Ovary (tissue), 9 donors: ENCODE data around the gene PAIP1. TPM values are rescaled to one million over a fixed set of nuclear protein-coding genes. Genes with fewer than 3 reads are reported as not detected.
"Not testable (repeated sequence)": the region's sequence is repeated elsewhere in the genome, so short reads cannot be mapped to it uniquely, and the experiment has no call there.

Experiments used
- DNase-seq, 5 donors: peaks; one replicate each; pipeline ENCODE4 v3.0.0-alpha.2; 2019 to 2020
- H3K27ac ChIP-seq, 2 donors: fragments of 200-600 bp; one replicate each; pipeline versions ENCODE4 v1.5.1 to v1.8.0; 2019 to 2022
- H3K27me3 ChIP-seq: fragments of 200-600 bp; one replicate; pipeline ENCODE4 v1.8.0; 2022
- H3K36me3 ChIP-seq: fragments of 200-600 bp; sonication (generic); one replicate; pipeline ENCODE4 v1.5.1; 2019
- H3K4me1 ChIP-seq: one replicate; pipeline ENCODE4 v1.8.1; 2013; ENCODE audit warnings: mild to moderate bottlenecking, moderate library complexity; ENCODE audit not compliant: insufficient read depth
- H3K4me3 ChIP-seq: fragments of 200-600 bp; sonication (generic); one replicate; pipeline ENCODE4 v1.5.1; 2017
- H3K9me3 ChIP-seq, 2 donors: fragments of 200-600 bp in 1 of 2; sonication (generic) in 1 of 2; one replicate each; pipeline versions ENCODE4 v1.5.1 to v1.8.1; 2013 to 2019; ENCODE audit warnings: mild to moderate bottlenecking in 1 of 2, moderate library complexity in 1 of 2
- EP300 ChIP-seq: sonication (generic); formaldehyde crosslinking; IDR thresholded peaks from one replicate; pipeline ENCODE4 v1.6.1; 2017; ENCODE audit warnings: antibody characterized with exemption
- POLR2A ChIP-seq: fragments of 450-650 bp; IDR thresholded peaks from one replicate; pipeline ENCODE4 v1.6.1; 2017; ENCODE audit warnings: antibody characterized with exemption, mild to moderate bottlenecking, moderate library complexity
- WGBS, 3 donors: extraction: QIAGEN DNeasy Blood & Tissue Kit in 1 of 3; methylation state at CpG; one replicate each; pipeline versions ENCODE4 v1.1.5 to v1.1.7; 2013 to 2017; 5-methylcytosine and 5-hydroxymethylcytosine counted together
- intact Hi-C, 4 donors: fragments of 100-400 bp; cut with DNase I; formaldehyde crosslinking; loops; one replicate each; pipeline versions ENCODE4 v1.11.0 to v1.15.1; 2022 to 2023
- polyA plus RNA-seq, 2 donors: library from polyadenylated mRNA; stranded (reverse); fragments of 200-250 nt in 1 of 2; fragments of 350-450 nt in 1 of 2; fragmentation: Illumina TruSeq in 1 of 2; extraction: RNeasy Lipid Tissue Mini Kit (QIAGEN cat#74804) in 1 of 2; gene quantifications; one replicate each; pipeline ENCODE4 v1.2.3, GENCODE V29; 2013 to 2014
- total RNA-seq, 7 donors: library from RNA; depleted of rRNA in 2 of 7; stranded (reverse); fragments of >200 nt in 2 of 7; fragmentation: NEBNext Ultra II Directional in 3 of 7; extraction: Animal tissue kit (Norgen Biotek cat#: 25700) in 3 of 7; gene quantifications; one replicate each; pipeline versions ENCODE4 v1.1.0 to v1.2.4, GENCODE V29; 2016 to 2023
- TF ChIP-seq, protein P1 (sequence below), 3 donors: fragments of 450-650 bp in 2 of 3; fragments of 200-600 bp in 1 of 3; IDR thresholded peaks; one replicate each; pipeline versions ENCODE4 v1.5.1 to v1.8.0; 2016 to 2022; ENCODE audit warnings: antibody characterized with exemption in 3 of 3, mild to moderate bottlenecking in 1 of 3
- donor health status: DM: no; HTN: no; CAD: no; lungs with moderate emphysema.
- donor health status: DM: no; HTN: no; CAD: no.
- donor health status: Bipolar disorder and iron deficiency.
- donor health status: DM: yes; HTN: yes; CAD: no.
- donor health status: DM: no; HTN: no; CAD: no.
- donor health status: DM: yes; HTN: yes; CAD: no.

PAIP1 gene
- total and polyA plus RNA-seq, 9 donors, result 45.3 to 75.8 (median 61.6) TPM

- H3K36me3 ChIP-seq, result no peaks in the 10 kb centered on the region
- H3K4me3 ChIP-seq, result no peak overlapping the region
- intact Hi-C loops, result no loop called here
- no peak for TF ChIP-seq EP300
- TF ChIP-seq POLR2A, result no peak
- TF ChIP-seq, protein P1, sequence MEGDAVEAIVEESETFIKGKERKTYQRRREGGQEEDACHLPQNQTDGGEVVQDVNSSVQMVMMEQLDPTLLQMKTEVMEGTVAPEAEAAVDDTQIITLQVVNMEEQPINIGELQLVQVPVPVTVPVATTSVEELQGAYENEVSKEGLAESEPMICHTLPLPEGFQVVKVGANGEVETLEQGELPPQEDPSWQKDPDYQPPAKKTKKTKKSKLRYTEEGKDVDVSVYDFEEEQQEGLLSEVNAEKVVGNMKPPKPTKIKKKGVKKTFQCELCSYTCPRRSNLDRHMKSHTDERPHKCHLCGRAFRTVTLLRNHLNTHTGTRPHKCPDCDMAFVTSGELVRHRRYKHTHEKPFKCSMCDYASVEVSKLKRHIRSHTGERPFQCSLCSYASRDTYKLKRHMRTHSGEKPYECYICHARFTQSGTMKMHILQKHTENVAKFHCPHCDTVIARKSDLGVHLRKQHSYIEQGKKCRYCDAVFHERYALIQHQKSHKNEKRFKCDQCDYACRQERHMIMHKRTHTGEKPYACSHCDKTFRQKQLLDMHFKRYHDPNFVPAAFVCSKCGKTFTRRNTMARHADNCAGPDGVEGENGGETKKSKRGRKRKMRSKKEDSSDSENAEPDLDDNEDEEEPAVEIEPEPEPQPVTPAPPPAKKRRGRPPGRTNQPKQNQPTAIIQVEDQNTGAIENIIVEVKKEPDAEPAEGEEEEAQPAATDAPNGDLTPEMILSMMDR (IDR thresholded peaks at IDR 0.05), result no peak
- H3K4me1 ChIP-seq, result peaks cover 6% of the 10 kb centered on the region
- H3K9me3 ChIP-seq, result no peaks in the 10 kb centered on the region
- DNase-seq, result no peak
- WGBS, 3 donors, result 52 to 71% (median 71%) methylated on average over 2 of the region's 2 CpGs
- H3K27me3 ChIP-seq, result no peaks in the 10 kb centered on the region
- no peak overlapping the region for H3K27ac ChIP-seq
Measured at GRCh38 chr5:43553381-43553780, 3.5 kb downstream of the PAIP1 start.

GRCh38 chr5:43551731-43552130 is 5.1 kb downstream of the PAIP1 start:
- Histone ChIP-seq H3K4me3 (no peak overlapping the region), H3K36me3 (no peaks in the 10 kb centered on the region), H3K27ac (no peak overlapping the region), H3K4me1 (peaks cover 6% of the 10 kb centered on the region), H3K9me3 (no peaks in the 10 kb centered on the region), H3K27me3 (no peaks in the 10 kb centered on the region)
- TF ChIP-seq, protein P1 (IDR thresholded peaks at IDR 0.05), result no peak
- no peak for TF ChIP-seq EP300
- WGBS, 3 donors, result 61 to 67% (median 61%) methylated on average over 2 of the region's 2 CpGs
- intact Hi-C loops, result no loop called here
- no peak for DNase-seq

GRCh38 chr5:43549272-43549671 is 7.6 kb downstream of the PAIP1 start:
- H3K9me3 ChIP-seq, H3K27ac ChIP-seq, H3K4me1 ChIP-seq, DNase-seq, H3K36me3 ChIP-seq, H3K27me3 ChIP-seq, intact Hi-C loops, H3K4me3 ChIP-seq: not testable (repeated sequence)
- 93 to 97% (median 96%) methylated on average over 8 of the region's 8 CpGs for WGBS, 3 donors

DNA sequence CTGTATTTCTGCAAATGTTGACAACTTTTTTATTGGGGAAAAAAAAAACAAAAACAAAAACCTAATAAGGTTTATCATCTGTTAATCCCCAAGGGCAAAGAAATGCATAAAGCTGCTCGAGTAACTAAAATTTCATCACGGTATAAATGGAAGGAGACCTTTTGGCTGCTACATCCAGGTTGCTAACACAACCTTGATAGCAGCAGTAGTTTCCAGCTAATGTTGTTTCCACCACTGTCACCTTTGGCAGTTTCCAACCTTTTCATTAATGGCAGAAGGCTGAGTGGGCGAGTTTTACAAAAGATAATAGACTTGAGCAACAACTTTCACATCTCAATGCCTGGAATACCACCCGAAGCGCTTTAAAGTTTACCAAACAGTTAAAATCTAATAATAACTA is 8.5 kb downstream of the PAIP1 start:
- Histone ChIP-seq H3K27ac (no peak overlapping the region), H3K27me3 (no peaks in the 10 kb centered on the region), H3K4me1 (peaks cover 6% of the 10 kb centered on the region), H3K36me3 (no peaks in the 10 kb centered on the region), H3K9me3 (no peaks in the 10 kb centered on the region), H3K4me3 (no peak overlapping the region)
- 20 to 35% (median 29%) methylated on average over 5 of the region's 5 CpGs for whole genome bisulfite sequencing, 3 donors
- TF ChIP-seq EP300, result no peak
- TF ChIP-seq, protein P1 (IDR thresholded peaks at IDR 0.05), result no peak
- DNase-seq, result no peak
- intact Hi-C loops, result no loop called here

- peaks cover 6% of the 10 kb centered on the region for H3K4me1 ChIP-seq
- TF ChIP-seq EP300, result no peak
- TF ChIP-seq POLR2A, result no peak
- TF ChIP-seq, protein P1 (IDR thresholded peaks at IDR 0.05), result no peak
- no peak for DNase-seq
- no peak overlapping the region for H3K27ac ChIP-seq
- H3K36me3 ChIP-seq, result no peaks in the 10 kb centered on the region
- intact Hi-C loops, result no loop called here
- no peak overlapping the region for H3K4me3 ChIP-seq
- H3K9me3 ChIP-seq, result no peaks in the 10 kb centered on the region
- H3K27me3 ChIP-seq, result no peaks in the 10 kb centered on the region
- WGBS, 3 donors, result 90 to 92% (median 92%) methylated on average over 2 of the region's 2 CpGs
Measured at GRCh38 chr5:43547532-43547931, 9.3 kb downstream of the PAIP1 start.
